Ureter (tissue), 1 donor: Measurements from ENCODE around the gene CDT1. TPM values are rescaled to one million over a fixed set of nuclear protein-coding genes. Genes with fewer than 3 reads are reported as not detected.

ENCODE experiments used
- DNase-seq: peaks from one replicate; pipeline ENCODE4 v3.0.0-alpha.2; 2020; ENCODE audit warnings: low spot score
- total RNA-seq: library from RNA; stranded (reverse); gene quantifications from one replicate; pipeline ENCODE4 v1.2.4, GENCODE V29; 2023
- donor health status: DM: yes; HTN: yes; CAD: no.

CDT1 gene
- total RNA-seq: 2.1 TPM

- peak; percentile 88 for DNase-seq
Measured at GRCh38 chr16:88803264-88803987, at the start of gene CDT1. Gene CDT1 (plus strand): TSS chr16:88803789. CDS start chr16:88803832, 43 bp downstream.

GRCh38 chr16:88754109-88754911 lies 49.3 kb upstream of the CDT1 start:
- DNase-seq: no peak

DNA sequence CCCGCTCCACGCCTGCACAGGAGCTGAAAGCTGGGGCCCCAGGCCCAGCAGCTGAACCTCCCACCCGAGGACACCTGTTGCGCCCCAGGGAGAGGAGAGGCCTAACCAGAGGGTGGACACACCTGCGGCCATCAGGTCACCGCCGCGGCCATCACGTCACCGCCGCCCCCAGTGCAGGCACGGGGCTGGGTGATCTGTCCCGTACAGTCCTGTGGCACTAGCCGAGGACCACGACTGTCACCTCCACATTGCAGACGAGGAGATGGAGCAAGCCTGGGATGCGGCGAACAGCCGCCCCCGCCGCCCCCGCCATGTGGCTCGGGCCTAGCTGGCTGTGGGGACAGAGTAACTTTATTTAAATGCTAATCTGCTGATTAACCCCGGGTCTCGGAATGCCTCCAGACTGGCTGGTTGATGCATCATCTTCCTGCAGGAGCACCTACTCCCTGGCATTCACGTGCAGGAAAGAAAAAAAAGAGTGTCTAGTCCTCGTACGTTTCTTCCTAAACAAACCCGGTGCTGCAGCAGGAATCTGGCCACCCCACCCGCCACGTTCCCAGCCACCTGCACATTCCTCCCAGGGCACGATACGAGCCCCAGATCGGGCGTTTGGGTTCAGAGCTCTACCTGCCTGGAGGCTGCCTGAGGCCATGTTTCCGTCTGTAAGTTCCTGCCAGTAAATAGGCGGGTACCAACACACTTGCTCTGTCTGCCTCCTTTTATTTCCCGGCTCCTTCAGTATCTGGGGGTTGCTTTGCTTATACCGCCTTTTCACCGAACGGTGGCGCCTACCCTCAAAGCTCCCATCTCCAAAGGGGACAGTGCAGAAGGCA lies 48.5 kb upstream of the CDT1 start:
- no peak for DNase-seq

DNA sequence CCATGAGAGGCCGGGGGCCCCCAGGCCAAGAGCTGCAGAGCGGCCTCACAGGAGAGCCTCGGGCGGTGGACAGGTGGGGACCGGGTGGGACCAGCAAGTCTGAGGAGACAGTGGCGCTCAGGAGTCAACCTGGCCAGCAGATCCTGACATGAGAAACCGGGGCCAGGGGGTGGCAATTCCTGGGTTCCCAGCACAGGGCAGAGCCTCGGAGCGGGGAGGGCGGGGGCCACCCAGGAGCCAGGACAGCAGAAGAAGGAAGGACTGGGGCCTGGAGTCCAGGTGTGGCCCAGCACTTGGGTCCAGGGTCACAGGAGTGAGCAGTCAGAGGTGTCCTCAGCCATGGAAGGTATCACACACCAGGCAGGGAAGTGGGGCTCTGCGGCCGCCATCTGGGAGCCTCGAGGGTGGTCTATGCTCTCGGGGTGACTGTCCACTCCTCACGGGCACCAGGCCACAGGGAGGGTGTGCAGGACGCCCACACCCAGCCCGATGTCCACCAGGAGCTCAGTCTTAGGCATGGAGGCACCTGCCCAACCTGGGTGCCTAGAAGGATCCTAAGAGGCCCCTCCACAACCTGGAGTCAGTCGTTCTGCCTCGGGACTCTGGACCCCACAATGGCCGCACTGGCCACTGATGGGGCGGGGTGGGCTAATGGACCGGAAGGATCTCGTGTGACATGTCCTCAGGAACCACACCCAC lies 47.7 kb upstream of the CDT1 start:
- no peak for DNase-seq

GRCh38 chr16:88758227-88758943 lies 45.2 kb upstream of the CDT1 start:
- DNase-seq: no peak

DNA sequence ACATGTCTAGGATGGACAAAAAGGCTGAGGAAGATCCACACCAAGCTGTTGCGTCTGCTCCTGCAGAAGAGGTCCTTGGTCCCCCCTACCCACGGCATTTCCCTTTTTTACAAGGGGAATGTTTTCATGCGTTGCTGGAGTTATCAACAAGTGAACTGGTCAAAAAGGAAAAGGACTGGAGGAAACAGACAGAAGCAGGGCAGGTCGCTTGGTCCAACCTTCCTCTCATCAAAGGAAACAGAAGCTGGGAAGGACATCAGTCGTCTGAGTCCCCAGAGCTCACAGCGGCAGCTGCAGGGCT lies 44.7 kb upstream of the CDT1 start:
- DNase-seq: no peak

DNA sequence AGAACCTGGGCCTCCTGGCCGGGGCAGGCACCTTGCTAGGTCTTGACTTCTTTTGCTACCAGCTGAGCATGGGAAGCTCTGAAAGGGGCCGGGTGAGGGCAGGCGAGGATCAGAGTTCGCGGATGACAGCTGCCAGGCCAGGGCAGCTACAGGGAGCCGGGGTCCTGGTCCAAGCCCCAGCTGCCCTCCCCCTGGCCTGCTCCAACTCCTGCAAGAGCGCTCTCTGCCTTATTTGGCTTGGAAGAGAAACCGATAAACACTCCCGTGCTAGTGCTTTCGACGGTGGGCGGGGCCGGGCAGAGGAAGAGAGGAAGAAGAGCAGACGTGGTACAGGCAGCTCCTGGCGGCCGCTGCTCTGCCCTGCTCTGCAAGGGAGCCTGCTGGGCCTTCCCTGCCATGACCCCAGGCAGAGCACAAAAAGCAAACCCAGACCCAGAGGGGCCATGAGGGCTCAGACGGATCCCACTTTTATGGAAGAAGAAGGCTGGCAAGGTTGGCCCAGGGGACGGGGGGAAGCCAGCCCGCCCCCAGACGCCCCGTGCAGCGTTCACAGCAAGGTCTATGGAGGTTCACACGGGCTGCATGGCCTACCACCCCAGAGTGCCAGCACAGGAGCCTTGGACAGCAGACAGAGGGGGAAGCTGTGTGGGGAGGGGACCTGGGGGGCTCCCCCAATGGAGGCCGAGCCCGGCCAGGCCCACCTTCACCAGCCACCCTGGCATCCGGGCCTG lies 44.2 kb upstream of the CDT1 start:
- peak; percentile 85 for DNase-seq

DNA sequence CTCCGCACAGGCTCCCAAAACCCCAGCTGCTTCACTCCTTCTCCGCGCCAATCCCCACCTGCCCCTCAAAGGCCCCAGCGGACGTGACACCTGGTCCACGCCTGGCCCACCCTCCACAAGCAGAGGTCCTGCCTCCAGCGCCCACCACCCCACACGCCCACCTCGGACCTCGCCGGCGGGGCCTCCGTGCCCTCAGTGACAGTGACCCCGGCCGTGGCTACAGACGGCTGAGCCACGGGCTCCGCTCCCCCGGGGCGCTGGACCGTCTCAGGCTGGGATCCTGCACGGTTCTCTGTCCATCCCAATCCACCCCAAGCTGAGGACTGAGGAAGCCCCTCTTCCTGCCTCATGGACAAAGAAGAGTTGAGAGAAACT lies 43.6 kb upstream of the CDT1 start:
- DNase-seq: no peak

DNA sequence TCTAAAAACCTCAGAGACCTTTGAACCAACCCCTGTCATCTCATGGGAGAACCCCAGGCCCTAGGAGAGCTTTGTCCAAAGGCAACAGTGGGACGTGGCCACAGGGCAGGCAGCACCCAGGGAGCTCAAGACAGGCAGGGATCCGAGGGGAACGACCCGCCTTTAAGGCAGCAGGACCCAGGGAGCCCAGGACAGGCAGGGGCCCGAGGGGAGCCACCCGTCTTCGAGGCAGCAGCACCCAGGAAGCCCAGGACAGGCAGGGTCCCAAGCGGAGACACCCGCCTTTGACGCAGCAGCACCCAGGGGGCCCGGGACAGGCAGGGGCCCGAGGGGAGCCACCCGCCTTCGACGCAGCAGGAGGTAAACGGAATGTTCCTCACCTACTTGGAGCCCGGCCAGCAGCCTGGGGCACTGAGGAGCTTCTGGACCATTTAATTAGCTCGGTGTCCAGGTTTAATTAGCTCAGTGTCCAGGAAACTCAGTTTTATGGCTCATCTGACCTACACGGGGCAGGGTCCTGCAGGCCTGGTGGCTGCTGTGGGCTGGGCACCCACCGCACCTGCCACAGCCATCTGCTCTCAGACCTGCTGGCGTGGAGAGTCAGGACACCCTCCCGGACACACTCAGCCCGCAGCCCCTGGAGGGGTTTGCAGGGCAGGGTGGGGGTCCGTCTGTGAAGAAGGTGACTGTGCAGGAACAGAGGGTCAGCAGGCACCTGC lies 43.0 kb upstream of the CDT1 start:
- DNase-seq: no peak

DNA sequence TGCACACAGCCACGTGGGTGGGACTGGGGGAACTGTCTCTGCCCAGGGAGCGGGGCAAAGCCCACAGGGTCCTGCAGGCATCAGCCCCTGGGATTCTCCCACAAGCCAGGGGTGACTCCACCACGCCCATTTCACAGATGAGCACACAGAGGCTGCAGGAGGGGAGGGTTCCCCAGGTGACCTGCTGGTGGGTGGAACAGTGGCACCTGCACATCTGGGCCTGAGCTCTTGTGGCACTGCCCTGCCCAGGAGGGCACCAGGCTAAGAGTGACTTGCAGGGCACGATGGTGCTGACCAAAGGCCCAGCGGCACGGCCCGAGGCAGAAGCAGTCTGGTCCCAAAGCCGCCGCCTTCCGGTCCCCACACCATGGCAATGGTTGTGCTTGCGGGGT lies 42.5 kb upstream of the CDT1 start:
- DNase-seq: no peak

DNA sequence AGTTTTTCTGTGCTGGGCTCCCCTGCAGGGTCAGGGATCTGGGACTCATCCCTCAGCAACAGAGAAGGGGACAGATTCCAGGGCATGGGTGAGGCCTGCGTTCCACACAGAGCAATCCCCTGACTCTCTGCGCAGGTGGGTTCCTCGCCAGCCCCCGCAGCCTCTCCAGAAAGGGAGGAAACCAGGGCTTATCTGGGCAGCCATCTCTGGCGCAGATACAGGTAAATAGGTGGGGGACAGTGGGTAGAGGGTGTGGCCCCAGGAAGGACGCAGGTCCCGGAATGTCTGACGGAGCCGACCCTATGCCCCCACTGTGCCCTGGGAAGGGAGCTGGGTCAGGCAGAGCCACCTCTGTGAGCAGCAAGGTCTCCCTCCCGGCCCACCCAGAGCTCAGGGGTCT lies 41.8 kb upstream of the CDT1 start:
- no peak for DNase-seq

DNA sequence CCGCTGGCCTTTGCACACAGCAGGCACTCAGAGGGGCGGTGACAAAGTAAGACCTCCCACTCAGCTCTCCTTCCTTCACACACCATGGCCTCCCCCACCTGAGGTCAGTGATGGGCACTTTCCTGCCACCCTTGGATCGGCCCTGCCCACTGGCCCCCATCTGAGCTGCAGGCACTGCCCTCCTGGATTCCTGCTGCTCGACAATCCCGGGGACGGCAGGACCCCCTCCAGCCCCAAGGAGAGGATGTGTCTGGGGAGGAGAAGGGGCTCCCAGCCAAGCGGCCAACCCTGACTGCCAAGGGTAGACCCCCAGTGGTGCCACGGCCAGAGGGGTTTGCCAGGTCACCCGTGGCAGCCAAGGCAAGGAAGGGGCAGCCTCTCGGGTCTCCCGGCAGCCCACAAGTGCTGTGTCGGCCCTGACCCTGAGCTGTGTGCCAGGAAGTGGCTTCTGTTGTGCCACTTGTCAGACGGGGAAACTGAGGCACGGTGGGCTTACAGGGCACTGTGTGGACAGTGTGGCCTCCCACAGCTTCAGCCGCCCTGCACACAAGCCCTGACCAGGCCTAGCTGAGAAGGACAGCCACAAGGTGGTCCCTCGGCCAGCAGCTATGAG lies 41.2 kb upstream of the CDT1 start:
- no peak for DNase-seq

GRCh38 chr16:88762941-88763340 lies 40.6 kb upstream of the CDT1 start:
- no peak for DNase-seq

DNA sequence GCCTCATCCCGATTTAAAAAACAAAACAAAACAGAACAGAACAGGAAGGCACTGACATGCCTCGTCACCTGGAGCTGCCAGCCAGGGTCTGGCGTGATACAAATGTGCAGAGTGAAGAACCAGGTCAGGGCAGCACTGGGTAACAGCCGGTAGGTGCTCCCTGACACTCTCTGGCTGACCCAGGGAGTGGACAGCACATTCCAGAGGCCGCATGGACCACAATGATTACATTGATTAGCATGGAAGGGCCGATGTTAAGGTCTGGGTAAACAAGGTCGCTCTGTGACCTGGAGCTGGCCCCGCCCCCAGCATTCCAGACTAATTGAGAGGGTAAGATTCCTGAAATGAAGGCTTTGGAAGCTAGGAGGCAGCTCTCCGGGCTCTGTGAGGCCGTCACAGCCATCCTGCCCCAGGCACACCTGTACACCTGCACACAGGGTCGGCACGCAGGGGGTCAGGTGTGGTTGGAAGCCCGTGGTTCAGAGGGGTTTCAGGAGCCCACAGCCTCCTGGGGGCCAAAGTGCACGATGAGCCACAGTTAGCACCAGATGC lies 40.0 kb upstream of the CDT1 start:
- DNase-seq: no peak

- DNase-seq: no peak
Measured at GRCh38 chr16:88764080-88764479, 39.5 kb upstream of the CDT1 start.

- DNase-seq: peak; percentile 82
Measured at GRCh38 chr16:88764913-88765349, 38.7 kb upstream of the CDT1 start.

- DNase-seq: no peak
Measured at GRCh38 chr16:88766975-88767374, 36.6 kb upstream of the CDT1 start.

DNA sequence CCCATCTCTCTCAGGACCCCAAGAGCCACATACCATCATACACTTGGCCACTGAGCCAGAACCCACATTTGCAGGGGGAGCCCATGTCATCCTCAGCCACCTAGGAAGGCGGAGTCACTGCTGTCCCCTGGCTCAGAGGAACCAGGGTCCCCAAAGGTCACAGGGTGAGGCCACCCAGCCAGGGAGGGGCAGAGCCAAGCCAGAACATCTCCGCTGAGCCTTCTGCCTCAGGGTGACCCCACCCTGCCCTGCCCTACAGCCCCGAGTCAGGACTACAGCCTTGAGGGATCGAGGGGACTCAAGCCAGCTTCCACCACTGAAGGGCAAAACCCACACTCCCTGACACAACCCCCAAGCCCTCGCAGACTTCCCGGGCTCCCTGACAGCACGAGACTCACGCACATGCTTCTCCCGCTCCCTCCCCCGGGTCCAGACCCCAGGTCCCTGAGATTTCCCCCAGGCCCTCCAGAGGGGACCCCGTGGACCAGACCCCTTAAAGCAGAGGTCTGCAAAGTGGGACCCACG lies 36.0 kb upstream of the CDT1 start:
- DNase-seq: no peak
